ENCODE measurements around the gene HERC4.
"Not testable (repeated sequence)": the region's sequence is repeated elsewhere in the genome, so short reads cannot be mapped to it uniquely, and the experiment has no call there.

The HERC4 gene

GRCh38 chr10:67955614-67956013 lies 119.5 kb downstream of the HERC4 start:
- DNase-seq (ENCODE audit: low spot score) = no peak

GRCh38 chr10:67943917-67944316 lies 131.2 kb downstream of the HERC4 start:
- DNase-seq (ENCODE audit: low spot score) = no peak

DNA sequence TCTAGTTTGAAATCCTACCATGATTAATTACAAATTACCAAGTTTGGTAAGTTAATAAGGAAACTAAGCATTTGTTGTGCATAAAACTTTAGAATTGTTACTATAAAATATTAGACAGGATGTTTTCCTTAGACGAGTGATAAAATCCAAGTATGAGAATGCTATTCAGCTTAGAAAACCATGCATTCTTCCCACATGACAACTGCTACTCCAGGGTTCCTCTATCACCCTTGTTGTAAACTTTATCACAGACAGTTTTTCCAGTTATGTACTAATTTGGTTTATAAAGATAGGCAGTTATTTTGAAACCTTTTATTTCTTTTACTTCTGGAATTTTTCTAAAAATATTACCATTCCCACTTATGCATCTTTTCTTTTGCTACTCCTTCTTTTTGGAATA lies 138.7 kb downstream of the HERC4 start:
- no peak for DNase-seq (ENCODE audit: low spot score)

GRCh38 chr10:67935223-67935622 lies 139.9 kb downstream of the HERC4 start:
- no peak for DNase-seq (ENCODE audit: low spot score)

- DNase-seq (ENCODE audit: low spot score) = no peak
Observed at GRCh38 chr10:67934336-67934735, 140.7 kb downstream of the HERC4 start.

DNA sequence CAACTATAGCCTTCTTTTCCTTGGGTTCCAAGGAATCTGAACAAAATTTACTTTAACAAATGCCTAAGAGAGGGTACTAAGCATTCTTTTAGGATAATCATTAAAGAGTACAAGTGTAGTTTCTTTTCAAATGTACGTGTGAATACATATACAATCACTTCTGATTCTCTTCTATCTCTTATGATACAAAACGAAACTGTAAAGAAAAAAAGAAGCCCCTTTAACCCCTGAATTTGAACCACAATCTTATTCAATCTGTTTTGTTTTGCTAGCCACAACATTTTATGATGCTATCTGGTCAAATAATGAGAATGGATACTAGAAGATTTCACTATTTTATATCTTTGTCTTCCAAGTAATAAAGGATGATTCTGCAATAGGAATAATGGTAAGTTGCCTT lies 141.9 kb downstream of the HERC4 start:
- no peak for DNase-seq (ENCODE audit: low spot score)

DNA sequence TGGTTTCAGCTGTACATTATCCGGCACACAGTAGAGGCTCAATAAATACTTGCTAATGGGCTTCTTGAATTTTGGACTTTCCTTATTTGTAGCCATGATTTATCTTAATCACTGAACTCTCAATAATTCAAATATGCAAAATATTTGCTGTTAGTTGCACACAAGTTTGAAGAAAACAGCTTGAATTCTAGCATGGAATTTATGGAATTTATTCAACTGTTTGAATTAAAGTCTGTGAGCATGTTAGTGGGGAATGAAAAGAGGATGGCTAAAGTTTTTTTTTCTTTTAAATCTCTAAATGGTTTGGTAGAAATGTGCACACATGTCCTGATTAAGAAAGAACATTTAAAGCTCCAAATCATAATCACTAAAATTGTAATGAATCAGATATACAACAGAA lies 148.1 kb downstream of the HERC4 start:
- no peak for DNase-seq (ENCODE audit: low spot score)

DNA sequence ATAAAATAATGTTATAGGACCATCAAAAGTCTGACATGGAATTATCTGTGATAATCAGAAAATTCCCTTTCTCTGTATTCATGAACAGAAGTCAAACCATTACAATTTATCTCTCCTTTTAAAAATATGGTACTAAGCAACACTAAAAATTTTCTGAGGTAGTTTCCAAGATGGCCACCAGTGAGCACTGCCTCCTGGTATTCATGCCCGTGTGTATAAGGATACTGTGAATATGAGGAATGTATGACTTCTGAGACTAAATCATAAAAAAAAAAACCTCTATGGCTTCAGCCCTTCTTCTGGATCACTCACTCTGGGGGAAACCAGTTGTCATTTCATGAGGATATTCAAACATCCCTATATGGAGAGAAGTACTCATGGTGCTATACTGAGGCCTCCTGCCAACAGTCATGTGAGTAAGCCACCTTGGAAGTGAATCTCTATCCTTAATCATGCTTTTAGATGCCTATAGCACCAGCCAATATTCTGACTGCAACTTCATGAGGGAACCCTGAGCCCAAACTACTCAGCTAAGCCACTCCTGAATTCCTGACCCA lies 149.6 kb downstream of the HERC4 start:
- no peak for DNase-seq (ENCODE audit: low spot score)

GRCh38 chr10:67924136-67924535 lies 150.9 kb downstream of the HERC4 start:
- DNase-seq (ENCODE audit: low spot score) = no peak

GRCh38 chr10:67923551-67923950 lies 151.5 kb downstream of the HERC4 start:
- no peak for DNase-seq (ENCODE audit: low spot score)

DNA sequence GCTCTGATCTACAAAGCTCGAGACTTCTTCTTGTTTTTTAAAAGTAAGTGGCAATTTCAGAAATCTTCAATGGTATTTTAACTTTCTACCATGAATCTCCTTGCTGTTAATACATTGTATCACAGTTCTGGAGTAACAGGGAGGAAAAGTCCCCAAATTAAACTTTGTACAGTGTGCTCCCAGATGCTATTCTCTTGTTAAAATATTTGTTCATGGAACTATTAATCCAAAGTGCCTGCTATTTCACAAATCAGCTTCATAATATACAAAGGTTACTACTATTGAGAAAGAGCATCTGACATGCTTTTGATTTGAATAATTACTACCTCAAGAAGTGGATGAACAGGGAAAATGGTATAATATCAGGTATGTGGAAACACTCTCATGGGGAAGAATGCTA lies 154.0 kb downstream of the HERC4 start:
- no peak for DNase-seq (ENCODE audit: low spot score)

DNA sequence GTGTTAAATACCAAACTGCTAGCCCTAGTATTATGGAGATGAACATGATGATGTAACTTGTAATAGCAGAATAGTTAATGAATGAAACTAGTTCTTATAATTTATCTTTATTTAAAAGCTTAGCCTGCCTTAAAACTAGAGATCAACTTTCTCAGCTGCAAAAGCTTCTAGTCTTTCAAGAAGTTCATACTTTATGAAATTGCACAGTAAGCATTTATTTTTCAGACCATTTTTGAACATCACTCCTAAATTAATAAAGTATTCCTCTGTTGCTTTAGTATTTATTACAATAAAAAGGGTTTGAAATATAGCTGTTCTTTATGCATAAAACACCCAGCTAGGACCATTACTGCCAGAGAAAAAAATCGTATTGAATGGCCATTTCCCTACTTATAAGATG lies 157.4 kb downstream of the HERC4 start:
- no peak for DNase-seq (ENCODE audit: low spot score)

DNA sequence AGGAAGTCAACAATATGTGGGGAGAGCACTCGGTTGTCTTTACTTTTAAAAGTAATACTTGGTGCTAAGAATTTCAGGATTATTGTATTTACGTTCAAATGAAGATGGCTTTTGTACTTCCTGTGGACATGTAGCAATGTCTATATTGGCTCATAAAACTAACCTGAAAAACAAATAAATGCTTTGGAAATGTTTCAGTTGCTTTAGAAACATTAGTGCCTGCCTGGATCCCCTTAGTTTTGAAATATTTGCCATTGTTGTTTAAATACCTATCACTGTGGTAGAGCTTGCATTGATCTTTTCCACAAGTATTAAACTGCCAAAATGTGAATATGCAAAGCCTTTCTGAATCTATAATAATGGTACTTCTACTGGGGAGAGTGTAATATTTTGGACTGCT lies 157.9 kb downstream of the HERC4 start:
- no peak for DNase-seq (ENCODE audit: low spot score)

DNA sequence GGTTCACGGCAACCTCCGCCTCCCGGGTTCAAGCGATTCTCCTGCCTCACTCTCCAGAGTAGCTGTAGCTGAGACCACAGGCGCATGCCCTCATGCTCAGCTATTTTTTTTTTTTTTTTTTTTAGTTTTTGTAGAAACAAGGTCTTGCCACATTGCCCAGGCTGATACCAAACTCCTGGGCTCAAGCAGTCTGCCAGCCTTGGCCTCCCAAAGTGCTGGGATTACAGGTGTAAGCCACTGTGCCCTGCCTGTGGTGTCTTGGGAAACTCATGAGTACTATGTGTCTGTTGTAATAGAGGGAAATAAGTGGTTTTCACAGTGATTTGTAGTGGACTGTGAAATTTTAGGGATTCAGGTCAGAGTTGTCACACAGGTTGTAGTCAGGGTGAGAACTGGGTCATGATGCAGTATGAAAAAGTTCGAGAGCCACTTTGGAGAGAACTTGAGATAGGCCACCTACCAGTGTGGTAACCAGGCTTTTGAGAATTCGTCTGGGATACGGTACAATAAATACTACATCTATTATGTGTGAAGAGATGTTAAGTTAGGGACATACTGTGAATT lies 160.2 kb downstream of the HERC4 start:
- DNase-seq (ENCODE audit: low spot score) = no peak

DNA sequence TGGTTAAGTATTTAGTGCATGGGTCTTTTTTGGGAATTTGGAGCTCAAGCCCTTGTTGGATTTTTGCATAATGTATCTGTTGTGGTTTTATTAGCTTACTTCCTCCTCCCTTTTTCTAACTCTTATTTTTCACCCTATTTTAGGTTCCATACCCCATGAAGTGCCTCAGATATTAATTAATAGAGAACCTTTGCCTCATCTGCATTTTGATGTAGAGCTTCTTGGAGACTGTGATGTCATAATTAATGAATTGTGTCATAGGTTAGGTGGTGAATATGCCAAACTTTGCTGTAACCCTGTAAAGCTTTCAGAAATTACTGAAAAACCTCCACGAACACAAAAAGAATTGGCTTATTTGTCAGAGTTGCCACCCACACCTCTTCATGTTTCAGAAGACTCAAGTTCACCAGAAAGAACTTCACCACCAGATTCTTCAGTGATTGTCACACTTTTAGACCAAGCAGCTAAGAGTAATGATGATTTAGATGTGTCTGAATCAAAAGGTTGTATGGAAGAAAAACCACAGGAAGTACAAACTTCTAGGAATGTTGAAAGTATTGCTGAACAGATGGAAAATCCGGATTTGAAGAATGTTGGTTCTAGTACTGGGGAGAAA lies 162.6 kb downstream of the HERC4 start:
- no peak for DNase-seq (ENCODE audit: low spot score)

- no peak for DNase-seq (ENCODE audit: low spot score)
Observed at GRCh38 chr10:67903581-67903980, 171.5 kb downstream of the HERC4 start.

- DNase-seq (ENCODE audit: low spot score) = no peak
Observed at GRCh38 chr10:67893637-67894036, 181.4 kb downstream of the HERC4 start.

DNA sequence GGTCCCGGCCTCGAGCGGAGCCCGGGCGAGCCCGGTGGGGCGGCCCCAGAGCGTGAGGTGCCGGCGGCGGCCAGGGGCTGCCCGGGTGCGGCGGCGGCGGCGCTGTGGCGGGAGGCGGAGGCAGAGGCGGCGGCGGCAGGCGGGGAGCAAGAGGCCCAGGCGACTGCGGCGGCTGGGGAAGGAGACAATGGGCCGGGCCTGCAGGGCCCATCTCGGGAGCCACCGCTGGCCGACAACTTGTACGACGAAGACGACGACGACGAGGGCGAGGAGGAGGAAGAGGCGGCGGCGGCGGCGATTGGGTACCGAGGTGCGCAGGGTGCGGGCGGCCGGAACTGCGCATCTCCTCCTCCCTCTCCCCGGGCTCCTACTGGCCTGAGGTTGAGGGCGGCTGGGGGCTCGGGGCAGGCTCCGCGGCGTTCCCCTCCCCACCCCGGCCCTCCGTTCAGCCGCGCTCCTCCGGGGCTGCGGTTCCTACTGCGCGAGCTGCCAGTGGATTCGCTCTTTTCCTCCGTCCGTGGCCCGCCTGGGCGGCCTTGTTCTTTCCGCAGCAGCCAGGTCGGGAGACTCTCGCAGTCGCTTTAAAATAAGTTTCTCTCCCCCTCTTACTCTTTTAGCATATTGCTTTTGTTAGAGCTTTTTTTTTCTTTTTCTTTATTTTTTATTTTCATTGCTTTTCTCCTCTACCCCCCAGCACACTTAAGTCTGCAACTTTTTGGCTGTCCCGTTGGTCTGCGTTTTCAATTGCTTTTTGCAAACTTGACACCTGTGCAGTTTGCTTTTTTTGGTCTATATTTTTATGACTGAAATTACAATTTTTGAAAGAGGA lies 190.0 kb downstream of the HERC4 start:
- DNase-seq (ENCODE audit: low spot score) = peak; percentile 65

GRCh38 chr10:67884313-67884841 lies 190.7 kb downstream of the HERC4 start, which contains the start of gene SIRT1:
Gene SIRT1, plus strand, starts transcription at chr10:67884656. Its CDS starts 66 bp downstream, at chr10:67884722.
- DNase-seq (ENCODE audit: low spot score) = peak; percentile 96

DNA sequence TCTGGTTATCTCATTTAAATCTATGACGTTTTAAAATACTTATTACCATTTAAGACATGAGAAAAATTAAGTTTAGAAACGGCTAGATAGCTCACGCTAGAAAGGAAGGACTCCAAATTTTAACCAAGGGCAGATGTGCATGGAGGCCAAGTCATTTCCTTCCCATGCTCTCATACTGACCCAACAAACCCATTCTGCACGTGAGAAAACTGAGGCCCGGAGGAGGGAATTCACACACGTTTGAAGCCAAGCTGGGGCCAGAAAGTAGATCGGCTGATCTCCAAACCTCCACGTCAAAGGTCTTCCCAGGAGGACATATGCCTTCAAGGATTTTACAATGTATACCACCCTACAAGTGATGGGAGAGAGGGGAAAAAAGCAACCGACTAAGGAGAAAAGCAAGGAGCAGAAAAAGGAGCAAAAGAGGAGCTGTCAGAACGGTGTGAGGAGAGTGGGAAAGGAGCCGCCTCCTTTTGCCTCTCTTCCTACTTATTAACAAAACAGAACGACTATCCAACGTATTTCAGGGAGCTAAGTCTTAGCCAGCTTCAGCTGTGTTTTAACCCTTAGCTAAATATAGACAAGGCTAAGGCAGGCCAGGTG lies 191.3 kb downstream of the HERC4 start:
- no peak for DNase-seq (ENCODE audit: low spot score)

GRCh38 chr10:67878133-67878532 lies 196.9 kb downstream of the HERC4 start:
- DNase-seq (ENCODE audit: low spot score) = no peak

GRCh38 chr10:67877421-67877820 lies 197.7 kb downstream of the HERC4 start:
- not testable (repeated sequence) for DNase-seq (ENCODE audit: low spot score)
